Umbilical cord (tissue), 2 donors: ENCODE data around the gene FAM240B. TPM values are rescaled to one million over a fixed set of nuclear protein-coding genes. Genes with fewer than 3 reads are reported as not detected.

Experiments used
- DNase-seq: peaks from one replicate; pipeline ENCODE4 v3.0.0-alpha.2; 2015; ENCODE audit warnings: low spot score
- total RNA-seq: library from RNA; depleted of rRNA; stranded (reverse); fragments of >200 nt; gene quantifications from one replicate; pipeline ENCODE4 v1.2.3, GENCODE V29; 2014; ENCODE audit warnings: low replicate concordance; ENCODE audit not compliant: insufficient read depth

FAM240B gene
- total RNA-seq, 1 donor from 2014 or later: not detected

DNA sequence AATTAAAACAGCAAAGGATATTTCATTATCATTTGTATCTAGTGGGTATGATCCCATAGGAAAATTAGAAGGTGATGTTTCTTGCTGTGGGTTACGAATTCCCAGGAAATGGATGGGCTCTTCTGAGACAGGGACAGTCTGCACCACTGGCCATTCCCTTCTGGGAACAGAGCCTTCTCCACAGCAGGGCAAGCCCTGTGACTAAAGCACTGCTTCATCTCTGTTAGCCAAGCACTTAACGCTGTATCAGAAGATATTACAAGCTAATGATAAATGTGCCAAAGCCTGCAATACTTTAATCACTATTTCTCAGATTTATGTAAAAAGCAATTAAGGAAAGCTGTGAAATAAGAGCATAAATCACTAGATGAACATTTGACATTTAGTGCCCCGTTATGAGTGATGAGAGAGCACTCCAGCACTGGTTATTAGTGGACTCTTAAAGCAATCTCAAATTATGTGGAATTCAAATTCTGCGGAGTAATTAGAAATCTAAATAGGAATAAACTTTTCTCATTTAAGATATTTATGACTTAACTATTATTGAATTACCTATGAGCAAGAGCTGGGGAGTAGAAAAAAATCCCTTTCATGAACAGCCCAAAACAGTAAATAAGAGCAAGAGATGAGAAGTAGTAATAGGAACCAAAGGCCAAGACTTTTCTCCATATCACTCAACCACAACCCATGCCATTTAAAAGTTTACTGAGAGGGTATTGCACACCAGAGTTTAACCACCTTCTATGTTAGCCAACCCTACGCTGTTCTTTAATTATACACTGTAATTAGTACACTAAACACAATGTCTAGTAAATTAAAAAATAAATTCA, 49.2 kb downstream of the FAM240B start:
- DNase-seq: no peak

DNA sequence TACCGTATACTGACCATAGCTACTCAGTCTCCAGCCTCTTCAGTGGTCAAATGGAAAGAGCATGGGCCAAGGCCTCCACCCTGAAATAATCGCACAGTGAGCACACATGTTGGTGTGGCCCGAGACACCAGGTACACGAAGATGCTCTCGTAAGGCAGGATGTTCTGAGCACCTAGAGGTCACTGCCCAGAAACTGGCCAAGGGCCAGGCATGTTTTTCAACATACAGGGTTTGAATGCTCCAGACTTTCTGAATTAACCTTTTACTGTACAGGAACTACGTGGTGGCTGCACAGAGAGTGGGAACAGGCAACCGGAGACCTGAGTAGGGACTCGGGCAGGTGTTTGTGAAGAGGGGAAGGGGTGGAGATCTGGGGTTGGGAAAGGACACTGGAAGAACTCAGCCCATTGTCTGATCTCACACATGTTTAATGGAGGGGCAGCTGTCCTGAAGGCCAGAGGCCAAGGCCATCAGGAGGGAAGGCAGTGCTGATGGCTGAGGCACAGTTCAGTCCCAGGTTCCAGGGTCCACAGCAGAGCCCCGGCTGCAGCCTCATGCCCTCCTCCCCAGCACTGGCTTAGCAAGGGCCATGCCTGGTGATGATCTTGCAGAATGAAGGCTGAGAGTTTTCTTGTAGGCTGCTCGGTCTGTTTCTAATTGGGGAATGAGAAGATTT, 51.0 kb downstream of the FAM240B start:
- DNase-seq: no peak

DNA sequence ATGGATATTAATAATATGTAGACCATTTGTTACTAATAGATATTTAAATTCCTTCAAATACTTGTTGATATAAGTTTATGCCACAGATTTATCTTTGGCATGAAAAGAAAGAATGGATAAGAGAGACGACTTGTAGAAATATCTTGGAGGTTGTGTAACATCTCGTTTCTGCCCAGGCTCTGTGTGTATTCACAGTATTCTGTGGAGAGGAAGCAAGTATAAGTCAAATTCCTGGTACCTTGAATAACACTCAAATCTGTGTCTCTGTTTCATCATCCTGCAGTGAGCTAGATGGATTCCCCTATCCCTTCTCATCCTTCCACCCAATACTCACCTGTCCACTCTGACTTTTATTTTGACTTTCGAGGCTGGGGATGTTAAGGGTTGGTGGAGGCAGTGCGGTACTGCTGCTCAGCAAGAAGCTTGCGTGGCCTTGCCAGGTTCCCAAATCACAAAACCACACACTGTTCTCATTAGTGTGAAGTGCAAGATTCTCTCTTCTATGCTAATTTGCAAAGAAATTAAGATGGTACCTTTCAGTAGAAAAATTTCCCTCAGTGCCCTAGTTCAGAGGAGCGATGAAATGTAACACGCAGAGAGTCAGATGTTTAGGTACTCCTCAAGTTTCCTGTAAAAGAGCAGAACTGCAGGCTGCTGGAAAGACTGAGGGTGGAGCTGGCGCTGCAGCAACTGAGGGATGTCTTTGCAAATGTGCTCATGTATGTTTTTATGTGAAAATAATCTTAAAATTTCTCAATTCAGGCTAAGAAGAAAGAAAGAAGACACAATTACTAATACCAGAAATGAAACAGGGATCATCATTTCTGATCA, 57.0 kb downstream of the FAM240B start:
- peak; percentile 30 for DNase-seq

GRCh38 chr9:38659538-38659937, 60.4 kb downstream of the FAM240B start:
- no peak for DNase-seq

DNA sequence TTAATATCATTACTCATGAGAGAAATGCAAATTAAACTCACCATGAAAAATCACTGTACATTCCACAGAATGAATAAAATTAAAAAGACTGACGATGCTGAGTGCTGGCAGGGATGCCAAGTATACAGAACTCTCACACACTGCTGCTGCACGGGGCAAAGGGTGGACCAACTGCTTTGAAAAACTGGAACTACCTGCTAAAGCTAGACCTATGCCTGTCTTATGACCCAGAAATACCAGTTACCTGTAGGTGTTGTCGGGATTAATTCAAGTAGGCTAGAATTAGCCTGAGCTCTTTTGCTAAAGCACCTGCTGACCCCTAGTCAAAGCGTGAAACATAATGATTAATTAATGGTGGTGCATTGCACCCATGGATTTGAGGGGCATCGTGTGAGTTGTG, 63.0 kb downstream of the FAM240B start:
- no peak for DNase-seq

GRCh38 chr9:38652486-38652885, 67.4 kb downstream of the FAM240B start:
- no peak for DNase-seq

GRCh38 chr9:38652044-38652443, 67.9 kb downstream of the FAM240B start:
- DNase-seq: no peak

DNA sequence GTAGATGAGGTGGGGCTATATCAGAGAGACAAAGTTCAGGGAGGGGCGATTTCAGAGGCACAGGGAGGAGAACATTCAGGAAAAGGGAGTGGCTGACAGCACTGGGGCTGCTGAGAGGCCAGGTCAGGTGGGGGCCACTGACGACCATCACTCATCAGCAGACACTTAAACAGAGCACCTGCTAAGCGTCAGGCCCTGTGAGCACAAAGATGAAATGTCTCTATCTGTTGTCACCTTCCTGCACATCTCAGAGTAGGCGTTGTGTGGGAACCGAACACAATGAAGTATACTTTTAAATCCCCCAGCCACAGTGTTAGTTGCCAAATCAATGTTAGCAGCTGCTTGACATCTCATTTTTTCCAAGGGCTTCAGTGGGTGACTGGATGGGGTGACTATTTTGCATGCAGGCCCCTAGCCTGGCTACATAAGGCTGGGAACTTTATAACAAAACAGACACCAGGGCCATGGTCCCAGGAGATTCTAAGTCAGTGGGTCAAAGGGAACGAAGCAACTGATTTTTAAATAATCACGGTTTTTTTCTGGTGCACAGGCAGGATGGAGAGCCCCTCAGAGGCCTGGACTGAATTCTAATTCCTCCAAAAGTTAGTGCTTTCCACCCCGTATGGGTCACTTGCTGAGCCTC, 68.4 kb downstream of the FAM240B start:
- no peak for DNase-seq

GRCh38 chr9:38650564-38650963, 69.4 kb downstream of the FAM240B start:
- no peak for DNase-seq

DNA sequence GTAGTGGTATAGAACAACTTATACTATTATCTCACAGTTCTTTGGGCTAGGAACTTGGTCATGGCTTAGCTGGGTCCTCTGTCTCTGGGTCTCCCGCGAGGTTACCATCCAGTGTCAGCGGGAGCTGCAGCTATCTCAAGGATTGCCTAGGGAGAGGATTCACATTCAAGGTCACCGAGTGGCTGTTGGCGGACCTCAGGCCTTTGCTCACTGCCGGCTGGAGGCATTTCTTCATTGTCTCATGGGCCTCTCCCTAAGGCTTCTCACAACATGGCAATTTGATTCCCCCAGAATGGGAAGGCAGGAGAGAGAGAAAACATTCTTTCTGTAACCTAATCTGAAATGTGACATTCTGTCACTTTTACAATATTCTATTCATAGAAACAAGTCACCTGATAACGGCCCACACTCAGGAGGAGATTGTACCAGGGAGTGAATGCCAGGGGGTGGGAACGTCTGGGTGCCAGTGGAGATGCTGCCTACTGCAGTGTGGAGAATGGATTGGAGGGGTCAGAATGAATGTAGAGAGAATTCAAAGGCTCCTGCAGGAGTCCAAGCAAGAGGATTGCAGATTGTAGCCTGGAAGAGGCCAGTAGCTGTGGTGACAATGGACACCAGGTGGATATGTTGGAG, 70.1 kb downstream of the FAM240B start:
- no peak for DNase-seq

DNA sequence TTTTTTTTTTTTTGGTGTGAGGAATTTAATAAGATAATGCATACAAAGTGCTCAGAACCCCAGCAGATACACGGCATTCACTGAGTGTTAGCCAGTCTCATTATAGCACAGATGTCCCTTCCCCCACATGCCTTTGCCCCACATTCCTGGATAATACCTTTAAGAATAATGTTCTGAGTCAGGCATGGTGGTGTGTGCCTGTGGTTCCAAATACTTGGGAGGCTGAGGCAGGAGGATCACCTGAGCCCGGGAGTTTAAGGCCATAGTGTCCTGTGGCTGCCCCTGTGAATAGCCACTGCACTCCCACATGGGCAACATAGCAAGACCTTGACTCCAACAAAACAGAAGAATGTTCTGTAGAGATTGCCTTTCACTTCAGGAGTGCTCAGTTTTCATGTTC, 75.3 kb downstream of the FAM240B start:
- no peak for DNase-seq

Other genes with a start within 250 kb of the FAM240B start
- 1.4 TPM for gene ANKRD18A, start 99.5 kb downstream of the FAM240B start, total RNA-seq